Astrocyte (in vitro differentiated cells and primary cell): ENCODE results near the gene PHTF1. TPM values are rescaled to one million over a fixed set of nuclear protein-coding genes. Genes with fewer than 3 reads are reported as not detected.
A peak's percentile ranks its signal among the peaks of the same experiment; 100 is the strongest.

ENCODE experiments used
- DNase-seq: peaks from one replicate; pipeline ENCODE4 v3.0.0-alpha.2; 2010; ENCODE audit warnings: low read depth
- FAIRE-seq: peaks from 2 replicates; lab custom pipeline; 2011; peaks lifted over from hg19 to GRCh38; lab: Jason Lieb, UNC
- H2AFZ ChIP-seq: 2 replicates; pipeline ENCODE4 v1.6.0; 2012; ENCODE audit warnings: low read depth, low read length, inconsistent platforms
- H3K27ac ChIP-seq: 2 replicates; pipeline ENCODE4 v1.5.1; 2011; ENCODE audit warnings: low read depth, low read length, inconsistent platforms
- H3K27me3 ChIP-seq: 2 replicates; pipeline ENCODE4 v1.6.0; 2011; ENCODE audit warnings: low read length, inconsistent platforms; ENCODE audit not compliant: insufficient read depth
- H3K36me3 ChIP-seq: 2 replicates; pipeline ENCODE4 v1.5.1; 2011; ENCODE audit warnings: low read length, inconsistent platforms; ENCODE audit not compliant: insufficient read depth
- H3K4me1 ChIP-seq: 2 replicates; pipeline ENCODE4 v1.5.1; 2011; ENCODE audit warnings: low read length, inconsistent platforms; ENCODE audit not compliant: insufficient read depth
- H3K4me2 ChIP-seq: 2 replicates; pipeline ENCODE4 v1.6.0; 2012; ENCODE audit warnings: low read length, inconsistent platforms
- H3K4me3 ChIP-seq: 2 replicates; pipeline ENCODE4 v1.5.1; 2011; ENCODE audit warnings: low read depth, mild to moderate bottlenecking, low read length, inconsistent platforms; ENCODE audit not compliant: insufficient read depth
- H3K79me2 ChIP-seq: 2 replicates; pipeline ENCODE4 v1.6.0; 2012; ENCODE audit warnings: mild to moderate bottlenecking, low read length, inconsistent platforms; ENCODE audit not compliant: insufficient read depth
- H3K9ac ChIP-seq: 2 replicates; pipeline ENCODE4 v1.6.0; 2012; ENCODE audit warnings: mild to moderate bottlenecking, low read length, inconsistent platforms
- H3K9me3 ChIP-seq: 2 replicates; pipeline ENCODE4 v1.5.1; 2012; ENCODE audit warnings: low read depth, mild to moderate bottlenecking, low read length, inconsistent platforms; ENCODE audit not compliant: insufficient read depth
- H4K20me1 ChIP-seq: 2 replicates; pipeline ENCODE4 v1.6.0; 2012; ENCODE audit warnings: low read length, inconsistent platforms; ENCODE audit not compliant: insufficient read depth
- H3K27ac Mint-ChIP-seq: one replicate; pipeline ENCODE4 v1.8.0; 2021; ENCODE audit warnings: mild to moderate bottlenecking, mixed read lengths; ENCODE audit not compliant: unreplicated experiment
- H3K27me3 Mint-ChIP-seq: one replicate; pipeline ENCODE4 v1.8.0; 2021; ENCODE audit warnings: low read depth, mixed read lengths; ENCODE audit not compliant: unreplicated experiment
- H3K36me3 Mint-ChIP-seq: one replicate; pipeline ENCODE4 v1.8.0; 2021; ENCODE audit warnings: low read depth, mixed read lengths; ENCODE audit not compliant: unreplicated experiment
- H3K4me1 Mint-ChIP-seq: one replicate; pipeline ENCODE4 v1.8.0; 2021; ENCODE audit warnings: low read depth, mixed read lengths; ENCODE audit not compliant: unreplicated experiment
- H3K4me3 Mint-ChIP-seq: one replicate; pipeline ENCODE4 v1.8.0; 2021; ENCODE audit warnings: mild to moderate bottlenecking, moderate library complexity, mixed read lengths; ENCODE audit not compliant: unreplicated experiment
- H3K9me3 Mint-ChIP-seq: one replicate; pipeline ENCODE4 v1.8.0; 2021; ENCODE audit warnings: mild to moderate bottlenecking, mixed read lengths; ENCODE audit not compliant: unreplicated experiment
- CTCF ChIP-seq: IDR thresholded peaks from 2 replicates; pipeline ENCODE4 v1.5.1; 2011; ENCODE audit warnings: low read depth, mild to moderate bottlenecking, inconsistent platforms, low read length, moderate library complexity; ENCODE audit not compliant: insufficient read depth
- EZH2 ChIP-seq: IDR thresholded peaks from 2 replicates; pipeline ENCODE4 v1.6.1; 2012; ENCODE audit warnings: mild to moderate bottlenecking, low read length, inconsistent platforms; ENCODE audit not compliant: insufficient read depth
- total RNA-seq: library from RNA; stranded (reverse); gene quantifications from 2 replicates; pipeline ENCODE4 v1.2.1, GENCODE V29; 2021

PHTF1 gene
- total RNA-seq, 1 donor from 2014 or later = 36.4 TPM

- Mint-ChIP-seq H3K27me3 (no peaks in the 10 kb centered on the region), H3K36me3 (peaks cover 13% of the 10 kb centered on the region), H3K4me1 (peaks cover 9% of the 10 kb centered on the region), H3K9me3 (peaks cover 2% of the 10 kb centered on the region), H3K4me3 (no peak overlapping the region), H3K27ac (no peak overlapping the region)
- no peaks in the 10 kb centered on the region for H3K36me3 ChIP-seq
- peak overlapping the region; percentile 12 for H3K4me2 ChIP-seq
- H3K9me3 ChIP-seq = no peaks in the 10 kb centered on the region
- DNase-seq = peak; percentile 52
- no peaks in the 10 kb centered on the region for H3K79me2 ChIP-seq
- TF ChIP-seq EZH2 (no peak), CTCF (no peak)
- peaks cover 6% of the 10 kb centered on the region for H3K4me1 ChIP-seq
- FAIRE-seq = no peak
- H3K4me3 ChIP-seq = no peak overlapping the region
- H3K27ac ChIP-seq = peak overlapping the region; percentile 18
- no peaks in the 10 kb centered on the region for H3K27me3 ChIP-seq
- no peaks in the 10 kb centered on the region for H4K20me1 ChIP-seq
- H3K9ac ChIP-seq = no peak overlapping the region
- no peak overlapping the region for H2AFZ ChIP-seq
Measured at GRCh38 chr1:113663165-113663951, 95.9 kb downstream of the PHTF1 start.

GRCh38 chr1:113662101-113662500 is 97.2 kb downstream of the PHTF1 start:
- peaks cover 6% of the 10 kb centered on the region for H3K4me1 ChIP-seq
- no peaks in the 10 kb centered on the region for H3K36me3 ChIP-seq
- H3K4me2 ChIP-seq = no peak overlapping the region
- no peak overlapping the region for H2AFZ ChIP-seq
- no peaks in the 10 kb centered on the region for H3K27me3 ChIP-seq
- peaks cover 2% of the 10 kb centered on the region for H3K9me3 Mint-ChIP-seq
- peaks cover 13% of the 10 kb centered on the region for H3K36me3 Mint-ChIP-seq
- H3K9me3 ChIP-seq = no peaks in the 10 kb centered on the region
- no peak for FAIRE-seq
- no peak for DNase-seq
- no peak overlapping the region for H3K27ac Mint-ChIP-seq
- no peak overlapping the region for H3K9ac ChIP-seq
- H3K4me3 Mint-ChIP-seq = no peak overlapping the region
- H3K27me3 Mint-ChIP-seq = no peaks in the 10 kb centered on the region
- no peaks in the 10 kb centered on the region for H4K20me1 ChIP-seq
- no peaks in the 10 kb centered on the region for H3K79me2 ChIP-seq
- TF ChIP-seq CTCF (no peak), EZH2 (no peak)
- no peak overlapping the region for H3K4me3 ChIP-seq
- H3K4me1 Mint-ChIP-seq = peaks cover 9% of the 10 kb centered on the region
- H3K27ac ChIP-seq = no peak overlapping the region

GRCh38 chr1:113660088-113660487 is 99.2 kb downstream of the PHTF1 start:
- Histone ChIP-seq H3K27ac (no peak overlapping the region), H4K20me1 (no peaks in the 10 kb centered on the region), H3K4me2 (no peak overlapping the region), H3K9ac (no peak overlapping the region), H3K4me3 (no peak overlapping the region), H3K36me3 (no peaks in the 10 kb centered on the region), H3K79me2 (no peaks in the 10 kb centered on the region), H3K9me3 (no peaks in the 10 kb centered on the region), H3K4me1 (peaks cover 6% of the 10 kb centered on the region), H3K27me3 (no peaks in the 10 kb centered on the region), H2AFZ (no peak overlapping the region)
- H3K27me3 Mint-ChIP-seq = no peaks in the 10 kb centered on the region
- TF ChIP-seq CTCF (no peak), EZH2 (no peak)
- H3K4me3 Mint-ChIP-seq = no peak overlapping the region
- no peaks in the 10 kb centered on the region for H3K9me3 Mint-ChIP-seq
- H3K36me3 Mint-ChIP-seq = peaks cover 6% of the 10 kb centered on the region
- no peak for DNase-seq
- no peak overlapping the region for H3K27ac Mint-ChIP-seq
- no peak for FAIRE-seq
- peaks cover 9% of the 10 kb centered on the region for H3K4me1 Mint-ChIP-seq
